Lung (tissue), 12 donors: Measurements from ENCODE around the gene CAMK2N1. TPM values are rescaled to one million over a fixed set of nuclear protein-coding genes. Genes with fewer than 3 reads are reported as not detected.

Source experiments
- ATAC-seq: fragments of 200-7000 bp; cut with Tn5 transposase; one replicate; pipeline ENCODE4 v1.9.1; 2020; ENCODE audit warnings: moderate number of reproducible peaks; ENCODE audit not compliant: insufficient read depth, low FRiP score
- DNase-seq, 3 donors: peaks; one replicate each; pipeline ENCODE4 v3.0.0-alpha.2; 2013 to 2017
- H3K27ac ChIP-seq, 2 donors: one replicate each; pipeline ENCODE4 v1.5.1; 2013; ENCODE audit warnings: mild to moderate bottlenecking in 2 of 2, moderate library complexity in 2 of 2, control low read depth in 1 of 2, inconsistent platforms in 1 of 2, low read depth in 1 of 2, low read length in 1 of 2
- H3K27me3 ChIP-seq, 3 donors: one replicate each; pipeline ENCODE4 v1.5.1; 2013; ENCODE audit warnings: low read length in 2 of 3; ENCODE audit not compliant: control insufficient read depth in 3 of 3, insufficient read depth in 3 of 3
- H3K36me3 ChIP-seq, 4 donors: one replicate each; pipeline ENCODE4 v1.5.1; 2013; ENCODE audit warnings: low read length in 4 of 4, mild to moderate bottlenecking in 1 of 4, moderate library complexity in 1 of 4; ENCODE audit not compliant: control insufficient read depth in 4 of 4, insufficient read depth in 4 of 4
- H3K4me1 ChIP-seq, 5 donors: one replicate each; pipeline ENCODE4 v1.5.1; 2013; ENCODE audit warnings: low read length in 5 of 5, mild to moderate bottlenecking in 2 of 5, moderate library complexity in 1 of 5; ENCODE audit not compliant: control insufficient read depth in 5 of 5, insufficient read depth in 5 of 5
- H3K4me3 ChIP-seq: one replicate; pipeline ENCODE4 v1.5.1; 2013; ENCODE audit warnings: mild to moderate bottlenecking, control low read depth, moderate library complexity
- H3K9ac ChIP-seq, 2 donors: one replicate each; pipeline ENCODE4 v1.5.1; 2013; ENCODE audit warnings: low read length in 2 of 2, control low read depth in 1 of 2; ENCODE audit not compliant: insufficient read depth in 1 of 2
- H3K9me3 ChIP-seq, 4 donors: one replicate each; pipeline ENCODE4 v1.5.1; 2013; ENCODE audit warnings: low read length in 3 of 4, mild to moderate bottlenecking in 1 of 4, moderate library complexity in 1 of 4; ENCODE audit not compliant: control insufficient read depth in 4 of 4, insufficient read depth in 3 of 4
- WGBS, 2 donors: extraction: QIAGEN DNeasy Blood & Tissue Kit; methylation state at CpG; one replicate each; pipeline ENCODE4 v1.1.7; 2013; 5-methylcytosine and 5-hydroxymethylcytosine counted together
- polyA plus RNA-seq, 2 donors: library from polyadenylated mRNA; stranded (reverse); fragments of 200-250 nt; gene quantifications; one replicate each; pipeline ENCODE4 v1.2.1, GENCODE V29; 2013
- total RNA-seq, 2 donors: library from RNA; depleted of rRNA in 1 of 2; stranded (reverse); fragments of >200 nt in 1 of 2; gene quantifications; one replicate each; pipeline ENCODE4 v1.2.1, GENCODE V29; 2014 to 2021
- TF ChIP-seq, protein P1 (sequence below): IDR thresholded peaks from 2 replicates; pipeline ENCODE4 v1.5.1; 2012; ENCODE audit warnings: mild to moderate bottlenecking; ENCODE audit errors: control extremely low read depth, extremely low read depth
- donor health status: control.
- donor health status: control.
- donor health status: Bipolar disorder and iron deficiency.
- donor health status: healthy.
- donor health status: DM: yes; HTN: yes; CAD: no.

The CAMK2N1 gene
- total and polyA plus RNA-seq, 4 donors: 6.5 to 44.3 (median 28.3) TPM

DNA sequence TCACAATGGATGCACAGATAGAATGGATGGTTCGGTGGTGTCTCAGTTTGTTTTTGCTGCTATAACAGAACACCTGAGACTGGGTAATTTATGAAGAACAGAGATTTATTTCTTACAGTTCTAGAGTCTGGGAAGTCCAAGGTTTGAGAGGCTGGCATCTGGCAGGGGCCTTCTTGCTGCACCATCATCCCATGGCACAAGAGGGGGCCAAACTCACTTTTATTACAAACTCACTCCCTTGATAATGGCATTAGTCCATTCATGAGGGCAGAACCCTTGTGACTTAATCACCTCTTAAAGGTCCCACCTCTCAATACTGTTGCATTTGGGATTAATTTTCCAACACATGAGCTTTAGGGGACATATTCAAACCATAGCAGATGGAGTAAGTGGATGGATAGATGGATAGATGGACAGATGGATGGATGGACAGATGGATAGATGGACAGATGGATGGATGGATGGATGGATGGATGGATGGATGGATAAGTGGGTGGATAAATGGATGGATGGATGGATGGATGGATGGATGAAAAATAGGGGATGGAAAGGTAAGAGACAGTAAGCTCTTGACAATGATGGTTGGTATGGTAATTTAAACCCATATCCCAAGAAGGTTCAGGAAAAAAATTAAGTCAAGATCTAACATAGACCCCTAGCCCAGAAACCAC is 16.5 kb downstream of the CAMK2N1 start:
- TF ChIP-seq, protein P1, sequence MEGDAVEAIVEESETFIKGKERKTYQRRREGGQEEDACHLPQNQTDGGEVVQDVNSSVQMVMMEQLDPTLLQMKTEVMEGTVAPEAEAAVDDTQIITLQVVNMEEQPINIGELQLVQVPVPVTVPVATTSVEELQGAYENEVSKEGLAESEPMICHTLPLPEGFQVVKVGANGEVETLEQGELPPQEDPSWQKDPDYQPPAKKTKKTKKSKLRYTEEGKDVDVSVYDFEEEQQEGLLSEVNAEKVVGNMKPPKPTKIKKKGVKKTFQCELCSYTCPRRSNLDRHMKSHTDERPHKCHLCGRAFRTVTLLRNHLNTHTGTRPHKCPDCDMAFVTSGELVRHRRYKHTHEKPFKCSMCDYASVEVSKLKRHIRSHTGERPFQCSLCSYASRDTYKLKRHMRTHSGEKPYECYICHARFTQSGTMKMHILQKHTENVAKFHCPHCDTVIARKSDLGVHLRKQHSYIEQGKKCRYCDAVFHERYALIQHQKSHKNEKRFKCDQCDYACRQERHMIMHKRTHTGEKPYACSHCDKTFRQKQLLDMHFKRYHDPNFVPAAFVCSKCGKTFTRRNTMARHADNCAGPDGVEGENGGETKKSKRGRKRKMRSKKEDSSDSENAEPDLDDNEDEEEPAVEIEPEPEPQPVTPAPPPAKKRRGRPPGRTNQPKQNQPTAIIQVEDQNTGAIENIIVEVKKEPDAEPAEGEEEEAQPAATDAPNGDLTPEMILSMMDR: no peak
- H3K36me3 ChIP-seq: no peaks in the 10 kb centered on the region

DNA sequence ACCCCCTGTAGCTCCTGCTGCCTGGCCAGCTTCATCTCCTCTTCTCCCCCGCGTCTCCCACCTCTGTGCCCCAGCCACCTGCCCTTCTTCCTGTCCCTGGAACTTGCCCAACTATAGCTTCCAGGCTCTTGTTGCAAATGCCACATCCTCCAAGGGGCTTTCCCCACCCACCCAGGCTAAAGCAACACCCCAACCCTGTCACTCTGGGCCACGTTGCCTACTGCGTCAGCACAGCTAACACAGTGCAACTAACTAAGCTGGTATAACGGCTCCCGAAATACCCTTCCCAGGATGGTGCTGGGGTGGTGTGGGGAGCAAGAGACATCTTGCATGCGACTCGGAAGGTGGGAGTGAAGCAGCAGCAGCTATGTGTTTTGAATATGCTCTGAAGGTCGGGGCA is 19.7 kb downstream of the CAMK2N1 start:
- Histone ChIP-seq H3K27me3 (peaks cover 0 to 11% (median 0%) of the 10 kb centered on the region in 3 donors), H3K27ac (no peak overlapping the region), H3K9me3 (peaks cover 0 to 9% (median 0%) of the 10 kb centered on the region in 4 donors), H3K36me3 (no peaks in the 10 kb centered on the region), H3K9ac (no peak overlapping the region), H3K4me3 (no peak overlapping the region), H3K4me1 (no peaks in the 10 kb centered on the region)
- TF ChIP-seq, protein P1: no peak
- WGBS, 2 donors: 72 to 81% methylated on average over 9 of the region's 9 CpGs
- no peak for DNase-seq
- no peak for ATAC-seq

More for the DNA sequence above, 16.5 kb downstream of the CAMK2N1 start:
- H3K9ac ChIP-seq: no peak overlapping the region
- H3K9me3 ChIP-seq: peaks cover 0 to 2% (median 0%) of the 10 kb centered on the region in 4 donors
- H3K4me1 ChIP-seq: peaks cover 0 to 7% (median 1%) of the 10 kb centered on the region in 5 donors
- H3K27ac ChIP-seq: no peak overlapping the region
- 85 to 88% methylated on average over 1 of the region's 1 CpG for WGBS, 2 donors
- H3K4me3 ChIP-seq: no peak overlapping the region
- DNase-seq: no peak
- H3K27me3 ChIP-seq: peaks cover 0 to 18% (median 0%) of the 10 kb centered on the region in 3 donors
- no peak for ATAC-seq

DNA sequence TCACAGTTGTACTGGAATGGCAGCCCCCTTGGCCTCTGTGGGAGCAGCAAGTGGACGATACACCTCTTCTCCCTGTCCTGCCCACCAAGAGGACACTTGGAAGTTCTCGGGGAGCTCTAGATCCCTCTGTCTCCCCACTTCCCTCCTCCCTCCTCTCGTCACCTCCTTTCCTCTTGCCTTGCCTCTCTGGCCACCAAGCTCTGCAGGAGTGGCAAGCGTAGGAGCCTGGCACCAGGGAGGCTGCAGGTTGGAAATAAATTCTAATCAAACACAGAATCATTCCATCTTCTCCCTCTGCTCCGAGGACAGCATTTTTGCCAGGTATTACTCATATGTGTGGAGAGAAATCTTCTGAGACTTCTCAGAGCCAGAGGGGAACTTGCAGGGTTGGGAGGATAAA is 20.8 kb downstream of the CAMK2N1 start:
- ATAC-seq (no peak), DNase-seq (no peak)
- H3K27ac ChIP-seq: no peak overlapping the region
- H3K9ac ChIP-seq: no peak overlapping the region
- no peaks in the 10 kb centered on the region for H3K4me1 ChIP-seq
- TF ChIP-seq, protein P1: no peak
- WGBS, 2 donors: 63 to 77% methylated on average over 5 of the region's 5 CpGs
- peaks cover 0 to 11% (median 0%) of the 10 kb centered on the region in 3 donors for H3K27me3 ChIP-seq
- no peak overlapping the region for H3K4me3 ChIP-seq
- peaks cover 0 to 9% (median 0%) of the 10 kb centered on the region in 4 donors for H3K9me3 ChIP-seq
- no peaks in the 10 kb centered on the region for H3K36me3 ChIP-seq
